Breast epithelium (tissue), 3 donors: Measurements from ENCODE around the gene TMEM209.

Experiments
- CTCF ChIP-seq, 3 donors: fragments of 450-650 bp; IDR thresholded peaks; one replicate each; pipeline ENCODE4 v1.5.1; 2016 to 2017; ENCODE audit warnings: antibody characterized with exemption in 3 of 3, mild to moderate bottlenecking in 3 of 3, moderate library complexity in 3 of 3
- POLR2A ChIP-seq: fragments of 450-650 bp; IDR thresholded peaks from one replicate; pipeline ENCODE4 v1.6.1; 2016; ENCODE audit warnings: antibody characterized with exemption, mild to moderate bottlenecking, moderate library complexity
- POLR2AphosphoS5 ChIP-seq, 3 donors: sonication (generic); formaldehyde crosslinking; IDR thresholded peaks; one replicate each; pipeline ENCODE4 v1.6.1; 2017; ENCODE audit warnings: antibody characterized with exemption in 3 of 3

GRCh38 chr7:130154131-130154500 lies 51.1 kb downstream of the TMEM209 start:
- TF ChIP-seq CTCF (IDR thresholded peaks at IDR 0.05) (no peak), POLR2A (no peak), POLR2AphosphoS5 (IDR thresholded peaks at IDR 0.05) (no peak)
